ENCODE results near the gene ADAM33.

Gene ADAM33

GRCh38 chr20:3681931-3682781, at the start of gene ADAM33:
ADAM33 (minus strand) TSS chr20:3682010; CDS start chr20:3682004, 6 bp downstream.
- no peak for DNase-seq (ENCODE audit: low read depth, low spot score)

GRCh38 chr20:3730803-3731672, 49.2 kb upstream of the ADAM33 start:
- no peak for DNase-seq (ENCODE audit: low read depth, low spot score)

GRCh38 chr20:3729811-3730540, 48.2 kb upstream of the ADAM33 start:
- no peak for DNase-seq (ENCODE audit: low read depth, low spot score)

GRCh38 chr20:3729378-3729777, 47.6 kb upstream of the ADAM33 start:
- DNase-seq (ENCODE audit: low read depth, low spot score), result no peak

- DNase-seq (ENCODE audit: low read depth, low spot score), result no peak
Measured at GRCh38 chr20:3728876-3729275, 47.1 kb upstream of the ADAM33 start.

- no peak for DNase-seq (ENCODE audit: low read depth, low spot score)
Measured at GRCh38 chr20:3728354-3728753, 46.5 kb upstream of the ADAM33 start.

GRCh38 chr20:3727401-3728021, 45.7 kb upstream of the ADAM33 start:
- no peak for DNase-seq (ENCODE audit: low read depth, low spot score)

GRCh38 chr20:3724356-3724755, 42.5 kb upstream of the ADAM33 start:
- DNase-seq (ENCODE audit: low read depth, low spot score), result no peak

- DNase-seq (ENCODE audit: low read depth, low spot score), result no peak
Measured at GRCh38 chr20:3723284-3723683, 41.5 kb upstream of the ADAM33 start.

- no peak for DNase-seq (ENCODE audit: low read depth, low spot score)
Measured at GRCh38 chr20:3721912-3722311, 40.1 kb upstream of the ADAM33 start.

GRCh38 chr20:3720626-3721025, 38.8 kb upstream of the ADAM33 start:
- DNase-seq (ENCODE audit: low read depth, low spot score), result no peak

- no peak for DNase-seq (ENCODE audit: low read depth, low spot score)
Measured at GRCh38 chr20:3720068-3720467, 38.3 kb upstream of the ADAM33 start.

GRCh38 chr20:3719046-3719445, 37.2 kb upstream of the ADAM33 start:
- DNase-seq (ENCODE audit: low read depth, low spot score), result no peak

GRCh38 chr20:3716195-3716834, 34.5 kb upstream of the ADAM33 start:
- DNase-seq (ENCODE audit: low read depth, low spot score), result no peak

- DNase-seq (ENCODE audit: low read depth, low spot score), result no peak
Measured at GRCh38 chr20:3714092-3714491, 32.3 kb upstream of the ADAM33 start.

- DNase-seq (ENCODE audit: low read depth, low spot score), result no peak
Measured at GRCh38 chr20:3712279-3712873, 30.6 kb upstream of the ADAM33 start, which contains the start of gene SIGLEC1. SIGLEC1 (minus strand) TSS chr20:3712600; CDS start chr20:3707128, 5,472 bp downstream.

GRCh38 chr20:3711484-3711941, 29.7 kb upstream of the ADAM33 start:
- DNase-seq (ENCODE audit: low read depth, low spot score), result no peak

- DNase-seq (ENCODE audit: low read depth, low spot score), result peak; percentile 54
Measured at GRCh38 chr20:3710703-3711483, 29.1 kb upstream of the ADAM33 start.

GRCh38 chr20:3710011-3710466, 28.2 kb upstream of the ADAM33 start:
- no peak for DNase-seq (ENCODE audit: low read depth, low spot score)

Data from activated CD4-positive, CD25-positive, alpha-beta regulatory T cell treated with anti-CD3 and anti-CD28 coated beads, Interleukin-2, amount 50 U/mL, for 16 hours (primary cell).